GM08714 (cell line): ENCODE measurements around the gene EXOSC7.

ENCODE experiments used
- H3K4me3 ChIP-seq: fragments of 200-500 bp; sonication (Bioruptor generic); 2 replicates; pipeline ENCODE4 v1.5.1; 2014; ENCODE audit warnings: mild to moderate bottlenecking, low read length, inconsistent platforms
- ZNF274 ChIP-seq: IDR thresholded peaks from 2 replicates; pipeline ENCODE4 v1.6.1; 2012; ENCODE audit warnings: mild to moderate bottlenecking, low read depth, low read length

The EXOSC7 gene

DNA sequence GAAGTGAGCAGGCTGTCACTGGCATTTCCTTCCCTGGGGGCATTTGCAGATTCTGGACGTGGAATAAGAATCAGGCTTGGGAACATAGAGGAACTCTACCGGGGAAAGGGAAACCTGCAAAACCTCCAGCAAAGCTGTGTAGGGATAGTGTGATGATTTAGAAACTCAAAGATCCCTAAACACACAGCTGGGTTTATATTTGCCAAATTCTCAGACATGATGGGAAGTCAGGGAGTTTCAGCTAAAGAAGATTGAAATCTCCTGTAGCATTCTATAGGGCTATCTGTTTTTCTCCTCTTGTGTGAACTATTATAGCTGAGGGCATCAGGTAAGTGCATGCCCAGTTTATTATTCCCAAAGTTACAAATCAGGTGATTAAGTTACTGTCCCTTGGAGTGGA, 40.9 kb downstream of the EXOSC7 start:
- no peak overlapping the region for H3K4me3 ChIP-seq
- TF ChIP-seq ZNF274, result no peak

DNA sequence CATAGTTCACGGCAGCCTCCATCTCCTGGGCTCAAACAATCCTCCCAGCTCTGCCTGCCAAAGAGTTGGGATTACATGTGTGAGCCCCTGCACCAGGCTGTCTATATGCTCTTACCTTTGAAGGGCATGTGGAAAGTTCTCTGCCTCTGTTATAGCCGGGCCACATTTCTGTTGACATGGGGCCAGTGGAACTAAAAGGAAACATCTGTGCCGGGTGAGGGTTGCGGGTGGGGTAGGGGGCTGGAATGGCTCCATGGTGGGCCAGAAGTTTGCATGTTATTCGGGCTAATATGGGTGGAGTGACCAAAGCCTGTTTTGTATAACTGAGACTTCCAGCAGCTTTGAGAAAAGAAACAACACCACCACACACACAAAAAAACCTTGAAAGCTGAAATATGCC, 41.8 kb downstream of the EXOSC7 start:
- no peak for TF ChIP-seq ZNF274
- H3K4me3 ChIP-seq, result no peak overlapping the region

DNA sequence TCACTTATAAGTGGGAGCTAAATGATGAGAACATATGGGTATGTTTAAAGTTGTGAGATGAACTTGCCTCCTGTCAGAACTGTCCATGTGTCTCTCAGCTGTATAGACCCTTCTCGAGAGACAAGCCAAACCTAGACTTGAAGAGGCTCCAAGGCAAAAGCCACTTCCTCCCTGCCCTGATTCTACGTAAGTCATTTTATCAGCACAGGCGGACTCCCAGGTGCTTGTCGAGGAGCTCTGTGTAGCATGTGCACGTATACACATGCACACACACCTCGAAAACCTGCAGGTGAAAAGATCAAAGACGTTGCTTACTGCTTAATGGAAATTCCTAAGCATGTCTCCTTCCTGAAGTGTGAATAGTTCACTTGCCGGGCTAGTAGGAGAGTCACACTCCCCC, 44.5 kb downstream of the EXOSC7 start:
- no peak for TF ChIP-seq ZNF274
- no peak overlapping the region for H3K4me3 ChIP-seq

DNA sequence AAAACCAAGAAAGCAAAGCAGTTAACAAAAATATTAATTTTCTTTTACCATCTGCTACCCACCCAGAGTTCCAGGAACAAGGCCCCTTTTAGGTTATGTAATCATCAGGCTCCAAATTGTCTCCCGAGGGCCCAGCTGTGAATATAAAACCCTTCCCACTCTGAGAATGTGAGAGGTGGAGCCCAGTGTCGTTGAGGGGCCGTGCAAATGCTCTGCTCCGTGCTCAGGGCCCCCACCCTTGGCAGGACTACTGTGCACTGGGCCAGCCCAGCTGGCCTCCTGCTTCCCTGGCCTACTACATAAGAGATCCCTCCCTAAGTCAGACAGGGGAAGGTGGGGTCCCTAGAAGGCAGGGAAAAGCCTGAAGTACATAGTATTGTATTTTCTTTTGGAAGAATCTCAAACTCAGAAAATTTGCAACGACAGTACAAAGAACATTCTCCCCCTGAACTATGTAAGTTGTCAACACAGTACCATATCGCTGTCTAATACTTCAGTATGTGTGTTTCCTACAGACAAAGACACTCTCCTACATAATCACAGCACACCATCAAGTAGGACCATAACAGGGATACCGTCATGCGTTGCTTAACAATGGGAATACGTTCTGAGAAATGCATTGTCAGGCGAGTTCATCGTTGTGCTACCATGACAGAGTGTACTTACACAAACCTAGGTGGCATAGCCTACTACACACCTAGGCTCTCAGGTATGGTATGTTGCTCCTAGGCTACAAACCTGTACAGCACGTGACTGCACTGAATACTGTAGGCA, 45.7 kb downstream of the EXOSC7 start:
- H3K4me3 ChIP-seq, result no peak overlapping the region
- no peak for TF ChIP-seq ZNF274

DNA sequence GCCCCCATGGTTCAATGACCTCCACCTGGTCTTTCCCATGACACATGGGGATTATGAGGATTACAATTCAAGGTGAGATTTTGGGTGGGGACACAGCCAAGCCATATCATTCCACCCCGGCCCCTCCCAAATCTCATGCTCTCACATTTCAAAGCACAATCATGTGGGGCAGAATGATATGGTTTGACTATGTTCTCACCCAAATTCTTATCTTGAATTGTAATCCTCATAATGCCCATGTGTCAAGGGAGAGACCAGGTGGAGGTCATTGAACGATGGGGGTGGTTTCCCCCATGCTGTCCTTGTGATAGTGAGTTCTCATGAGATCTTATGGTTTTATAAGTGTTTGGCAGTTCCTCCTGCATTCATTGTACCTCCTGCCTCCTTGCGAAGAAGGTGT, 47.6 kb downstream of the EXOSC7 start:
- no peak overlapping the region for H3K4me3 ChIP-seq
- TF ChIP-seq ZNF274, result no peak

DNA sequence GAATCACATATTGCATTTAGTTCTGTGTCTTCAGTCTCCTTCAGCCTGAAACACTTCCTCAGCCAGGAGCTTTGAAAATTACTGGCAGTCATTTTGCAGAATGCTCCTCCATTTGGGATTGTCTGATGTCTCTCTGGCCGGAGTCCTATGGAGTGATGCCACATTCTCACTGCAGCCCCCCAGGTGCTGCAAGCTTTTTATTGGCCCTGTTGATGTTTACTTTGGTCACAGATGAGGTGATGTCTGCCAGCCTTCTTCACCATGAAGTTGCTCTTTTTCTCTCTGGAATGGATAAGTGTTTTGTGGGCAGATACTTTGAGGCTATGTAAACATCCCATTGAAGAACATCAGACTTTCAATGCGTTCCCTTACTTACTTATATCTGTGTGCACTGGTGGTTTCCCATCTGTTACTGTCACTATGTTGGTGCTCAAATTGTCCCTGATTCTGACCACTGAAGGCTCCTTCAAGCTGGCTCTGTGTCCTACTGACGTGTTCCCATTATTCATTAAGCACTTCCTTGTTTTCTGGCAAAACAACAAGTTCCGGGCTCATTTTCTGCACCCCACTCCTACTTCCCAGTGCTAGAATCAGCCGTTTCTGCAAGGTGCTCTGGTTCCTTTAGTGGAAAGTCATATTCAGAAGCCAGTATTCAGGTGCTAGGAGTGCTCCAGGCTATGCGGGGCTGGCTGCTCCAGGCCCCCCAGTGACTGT, 48.7 kb downstream of the EXOSC7 start:
- H3K4me3 ChIP-seq, result no peak overlapping the region
- TF ChIP-seq ZNF274, result no peak

DNA sequence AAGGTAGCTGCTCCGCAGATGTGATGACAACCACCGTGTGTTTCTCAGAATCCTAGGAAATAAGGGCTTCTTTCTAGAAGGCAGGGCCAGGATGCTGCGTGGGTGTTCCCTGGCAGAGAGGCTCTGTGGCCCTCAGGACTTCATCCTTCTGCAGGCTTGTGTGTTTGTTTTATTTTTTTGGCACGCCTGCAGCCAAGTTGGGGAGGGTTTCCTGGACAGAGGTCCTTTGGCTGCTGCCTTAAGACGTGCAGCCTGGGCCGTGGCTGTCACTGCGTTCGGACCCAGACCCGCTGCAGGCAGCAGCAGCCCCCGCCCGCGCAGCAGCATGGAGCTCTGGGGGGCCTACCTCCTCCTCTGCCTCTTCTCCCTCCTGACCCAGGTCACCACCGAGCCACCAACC, 50.0 kb downstream of the EXOSC7 start, which contains the start of gene CLEC3B:
TSS of gene CLEC3B (plus strand) at position 266 of the 400 bp plus-strand sequence. CDS start at position 326, 60 bp downstream.
- no peak for TF ChIP-seq ZNF274
- H3K4me3 ChIP-seq, result no peak within 1 kb of the TSS

DNA sequence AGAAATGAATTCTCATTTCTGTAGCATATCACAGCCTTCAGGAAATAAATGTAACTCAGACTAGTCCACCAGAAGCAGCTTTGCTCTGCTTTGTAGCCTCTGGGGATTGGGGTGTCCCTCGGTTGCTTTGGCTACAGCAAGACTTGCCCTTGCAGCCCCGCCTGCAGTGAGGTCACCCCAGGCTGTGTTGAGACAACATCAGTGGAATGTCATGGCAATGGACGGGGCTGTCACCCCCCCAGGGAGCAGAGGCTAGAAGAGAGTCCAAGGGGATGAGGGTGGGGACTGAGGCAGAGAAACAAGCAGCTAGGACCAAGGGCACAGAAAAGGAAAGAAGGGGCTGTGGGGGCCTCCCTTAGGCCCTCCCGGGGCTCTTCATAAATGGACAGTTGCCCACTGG, 50.9 kb downstream of the EXOSC7 start:
- no peak overlapping the region for H3K4me3 ChIP-seq
- TF ChIP-seq ZNF274, result no peak

DNA sequence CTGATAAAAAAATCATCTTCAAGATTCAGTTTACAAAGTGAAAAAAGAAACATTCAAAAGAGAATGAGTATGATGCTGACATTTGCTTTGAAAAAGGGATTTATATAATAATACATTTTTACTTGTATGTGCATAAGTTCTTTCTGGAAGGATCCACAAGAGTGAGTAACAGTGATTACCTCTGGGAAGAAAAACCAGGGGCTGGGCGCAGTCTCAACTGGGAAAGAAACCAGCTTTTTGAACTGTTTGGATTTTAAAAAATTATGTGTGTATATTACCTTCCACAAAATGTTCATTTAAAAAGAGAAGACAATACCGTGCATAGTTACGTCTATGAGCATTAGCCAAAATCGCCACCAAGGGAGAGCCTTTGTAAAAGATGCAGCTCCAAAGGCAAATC, 51.4 kb downstream of the EXOSC7 start:
- no peak overlapping the region for H3K4me3 ChIP-seq
- TF ChIP-seq ZNF274, result no peak

DNA sequence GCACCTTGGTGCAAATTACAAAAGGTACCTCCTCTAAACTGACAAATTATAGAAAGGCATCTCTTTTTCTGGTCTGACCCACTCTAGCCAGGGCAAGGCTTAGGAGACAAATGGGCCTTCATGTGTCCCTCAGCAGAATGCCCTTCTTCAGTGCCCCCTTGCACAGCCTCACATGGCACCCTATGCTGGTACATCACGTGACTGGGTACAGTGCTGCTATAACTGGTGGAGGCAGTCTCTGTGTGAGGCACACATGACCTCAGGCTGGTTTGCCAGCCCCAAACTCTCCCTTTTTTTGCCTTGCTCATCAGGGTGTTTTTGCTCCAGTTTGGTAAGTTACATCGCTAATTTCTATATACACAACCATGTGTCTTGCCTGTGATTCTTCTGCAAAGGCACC, 53.2 kb downstream of the EXOSC7 start:
- TF ChIP-seq ZNF274, result no peak
- H3K4me3 ChIP-seq, result no peak overlapping the region

DNA sequence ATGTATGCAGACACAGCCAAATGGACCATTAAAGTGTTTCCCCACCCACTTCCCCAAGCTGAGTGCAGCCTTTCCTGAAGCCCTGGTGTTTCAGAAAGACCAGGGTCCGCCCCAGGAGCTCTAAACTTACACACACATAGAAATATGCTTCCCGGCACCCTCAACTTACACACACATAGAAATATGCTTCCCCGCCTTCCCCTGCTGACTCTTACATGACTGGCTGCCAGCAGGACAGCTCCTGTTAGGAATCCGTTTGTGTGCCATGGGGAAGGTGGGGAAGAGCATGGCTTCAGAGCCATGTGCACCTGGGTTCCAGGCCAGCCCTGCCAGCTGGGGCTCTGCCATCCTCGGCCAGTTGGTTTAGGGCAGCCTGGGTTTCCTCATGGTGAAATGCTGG, 53.6 kb downstream of the EXOSC7 start:
- TF ChIP-seq ZNF274, result no peak
- no peak overlapping the region for H3K4me3 ChIP-seq

DNA sequence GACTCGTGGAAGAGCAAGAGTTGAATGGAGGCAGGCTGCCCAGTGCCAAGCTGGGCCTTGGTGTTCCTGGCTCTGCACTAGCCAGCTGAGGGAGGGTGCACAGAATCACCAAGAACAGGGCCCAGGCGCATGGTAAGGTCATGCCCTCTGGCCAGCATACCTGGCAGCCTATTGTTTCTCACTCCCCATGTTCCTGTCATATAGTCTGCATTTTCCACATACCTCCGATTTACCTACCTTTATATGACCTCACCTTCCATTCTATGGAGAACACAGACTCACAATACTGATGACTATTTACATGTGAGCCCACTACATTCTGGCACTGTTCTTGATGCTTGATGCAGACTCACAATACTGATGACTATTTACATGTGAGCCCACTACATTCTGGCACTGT, 55.5 kb downstream of the EXOSC7 start:
- no peak for TF ChIP-seq ZNF274
- H3K4me3 ChIP-seq, result no peak overlapping the region

DNA sequence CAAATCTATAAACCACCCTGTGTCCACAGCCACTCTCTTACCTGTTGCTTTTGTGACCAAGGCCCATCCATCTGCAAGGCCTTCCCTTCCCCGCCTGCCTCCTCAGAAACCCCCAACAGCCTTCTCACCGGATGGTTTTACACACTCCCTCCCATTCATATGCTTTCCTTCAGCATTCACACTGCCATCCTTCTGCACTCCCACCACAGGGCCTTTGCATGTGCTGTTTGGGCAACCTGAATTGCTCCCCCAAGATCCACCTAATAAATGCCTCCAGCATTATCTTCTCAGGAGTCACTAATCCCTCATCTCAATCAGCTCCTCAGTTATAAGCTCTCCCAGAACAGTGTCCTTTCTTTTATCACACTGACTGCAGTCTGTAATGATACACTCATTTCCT, 56.1 kb downstream of the EXOSC7 start:
- no peak overlapping the region for H3K4me3 ChIP-seq
- no peak for TF ChIP-seq ZNF274

DNA sequence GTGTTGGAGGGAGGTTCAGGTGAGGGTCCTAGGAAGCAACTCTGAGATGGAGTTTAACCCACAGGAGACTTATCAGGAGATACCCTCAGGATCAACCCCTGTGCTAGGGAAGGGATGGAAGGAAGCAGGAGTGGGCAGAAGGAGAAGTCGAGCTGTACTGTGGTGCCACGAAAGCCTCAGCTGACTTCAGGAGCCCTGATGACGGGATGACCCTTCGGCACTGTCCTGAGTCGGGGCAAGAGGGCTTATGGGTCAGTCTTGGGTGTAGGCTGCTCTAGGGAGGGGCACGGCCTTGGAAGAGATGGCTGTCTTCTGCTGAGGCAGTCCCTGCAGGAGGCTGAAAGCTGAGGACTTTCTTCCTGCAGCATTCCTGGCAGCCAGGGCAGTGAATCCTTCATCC, 57.7 kb downstream of the EXOSC7 start:
- H3K4me3 ChIP-seq, result no peak overlapping the region
- TF ChIP-seq ZNF274, result no peak

DNA sequence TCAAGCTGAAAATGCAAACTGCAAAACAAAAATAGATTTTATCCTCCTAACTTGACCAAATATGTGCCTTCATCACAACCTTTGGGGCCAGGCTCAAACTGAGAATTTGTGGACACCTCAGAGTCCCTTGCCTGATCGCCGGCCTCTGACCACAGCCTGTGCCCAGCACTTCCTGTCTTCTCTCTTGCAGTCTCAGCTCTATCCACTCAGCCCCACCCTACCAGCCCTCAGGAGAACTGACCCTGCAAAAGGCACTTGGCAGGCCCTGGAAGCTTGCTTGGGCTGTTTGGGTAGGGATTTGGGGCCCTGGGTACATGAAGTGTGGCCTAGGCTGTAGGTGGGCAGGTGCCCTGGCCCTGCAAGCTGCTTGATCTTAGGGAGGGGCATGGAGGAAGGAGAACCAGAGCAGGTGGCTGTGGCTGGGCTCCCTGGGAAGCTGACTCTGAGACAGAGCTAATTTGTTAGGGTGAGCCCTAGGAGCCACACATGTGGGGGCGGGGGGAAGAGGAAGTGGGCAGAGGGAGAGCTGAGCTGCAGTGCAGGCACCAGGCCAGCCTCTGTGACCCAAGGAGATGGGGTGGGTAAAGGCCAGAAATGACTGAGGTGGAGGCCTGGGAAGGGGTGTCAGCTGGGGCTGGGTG, 58.7 kb downstream of the EXOSC7 start:
- no peak for TF ChIP-seq ZNF274
- no peak overlapping the region for H3K4me3 ChIP-seq
